ENCODE data around the gene SPDYE4.

The SPDYE4 gene

DNA sequence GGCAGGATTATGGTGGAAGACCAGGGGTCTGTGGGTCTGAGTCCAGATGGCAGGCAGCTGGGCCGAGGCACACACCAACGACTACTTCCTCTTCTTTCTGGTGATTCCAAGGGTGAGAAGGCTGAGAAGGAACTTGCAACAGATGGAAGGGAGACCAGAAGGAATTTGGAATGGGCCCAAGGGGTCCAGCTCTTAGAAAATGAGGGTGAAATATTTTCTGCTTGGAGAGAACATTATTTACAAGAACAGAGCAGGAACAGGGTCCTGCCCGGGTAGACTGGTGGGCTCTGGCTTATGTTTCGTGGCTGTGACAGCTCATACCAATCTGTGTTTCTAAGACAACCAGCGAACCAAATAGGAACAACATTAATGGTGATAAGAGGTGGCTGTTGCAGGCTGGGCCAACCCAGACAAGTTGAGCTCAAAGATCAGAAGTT is 50.3 kb downstream of the SPDYE4 start:
- peak; percentile 23 for DNase-seq

GRCh38 chr17:8707332-8708024 is 50.9 kb downstream of the SPDYE4 start:
- no peak for DNase-seq

DNA sequence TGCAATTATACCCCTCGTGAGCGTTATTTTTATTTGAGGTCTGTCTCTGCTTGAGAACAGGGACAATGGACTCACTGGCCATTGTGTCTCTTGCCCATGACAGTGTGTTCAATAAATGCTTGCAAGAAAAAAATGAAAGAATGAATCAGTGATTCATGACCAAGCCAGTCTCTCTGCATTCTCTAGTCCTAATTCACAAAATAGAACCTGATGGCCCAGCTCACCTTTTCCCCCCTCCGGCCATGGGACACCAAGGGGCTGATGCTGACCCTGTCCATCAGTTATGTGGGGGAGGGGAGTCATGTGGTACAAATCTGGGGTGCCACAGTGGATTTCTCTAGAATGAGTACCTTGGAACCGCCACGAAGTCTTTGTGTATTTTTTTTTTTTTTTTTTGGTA is 51.9 kb downstream of the SPDYE4 start:
- DNase-seq: no peak

DNA sequence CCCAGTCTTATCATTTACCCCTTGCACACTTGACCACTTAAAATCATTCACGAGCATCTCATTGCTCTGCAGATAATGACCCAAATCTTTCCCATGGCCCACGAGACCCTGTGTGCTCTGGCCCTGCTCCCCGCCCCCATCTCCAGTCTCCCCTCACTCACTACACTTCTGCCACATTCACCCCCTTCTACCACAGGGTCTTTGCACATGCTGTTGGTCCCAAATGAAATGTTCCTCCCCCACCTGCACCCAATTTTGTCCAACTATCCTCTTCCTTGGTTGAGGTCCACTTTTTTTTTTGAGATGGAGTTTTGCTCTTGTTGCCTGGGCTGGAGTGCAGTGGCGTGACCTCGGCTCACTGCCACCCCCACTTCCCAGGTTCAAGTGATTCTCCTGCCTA is 52.9 kb downstream of the SPDYE4 start:
- DNase-seq: no peak

- DNase-seq: no peak
Observed at GRCh38 chr17:8703001-8703400, 55.3 kb downstream of the SPDYE4 start.

DNA sequence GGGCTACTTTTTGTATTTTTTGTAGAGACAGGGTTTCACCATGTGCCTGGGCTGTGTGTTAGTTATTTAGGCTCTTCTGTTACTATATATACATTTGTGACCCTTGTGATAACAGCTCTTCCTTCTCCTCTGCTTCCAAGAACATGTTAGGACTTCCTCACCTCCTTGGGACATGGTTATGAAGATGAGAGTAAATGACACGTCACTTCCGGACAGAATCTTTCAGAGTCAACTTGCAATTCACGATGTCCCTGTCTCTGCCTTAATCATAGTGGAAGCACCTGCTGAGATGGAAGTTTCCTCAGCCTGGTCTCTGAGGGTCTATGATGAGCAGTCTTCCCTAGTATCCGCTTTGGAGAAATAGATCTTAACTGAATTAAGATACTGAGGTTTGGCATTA is 56.6 kb downstream of the SPDYE4 start:
- DNase-seq: no peak

DNA sequence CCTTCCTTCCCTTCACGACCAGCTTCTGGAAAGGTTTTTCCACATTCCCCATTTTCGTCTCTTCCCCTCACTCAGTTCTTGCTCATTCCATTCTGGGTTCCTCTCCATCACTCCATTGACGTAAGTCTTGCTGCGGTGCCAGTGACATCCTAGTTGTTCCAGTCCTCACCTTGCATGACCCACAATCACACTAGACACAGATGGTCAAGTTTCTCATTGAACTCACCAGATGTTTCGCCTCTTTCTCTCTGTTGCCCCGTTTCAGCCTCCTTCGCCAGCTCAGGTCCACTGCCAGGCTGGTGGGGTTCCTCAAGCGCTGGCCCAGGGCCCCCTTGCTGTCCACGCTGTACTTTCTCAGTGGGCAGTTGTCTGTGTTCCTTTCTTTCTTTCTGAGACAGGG is 57.1 kb downstream of the SPDYE4 start:
- DNase-seq: no peak

Measured in GF-D8 (cell line).